ENCODE results near the gene EFHC1. TPM values are rescaled to one million over a fixed set of nuclear protein-coding genes. Genes with fewer than 3 reads are reported as not detected.
A peak's percentile ranks its signal among the peaks of the same experiment; 100 is the strongest.

The EFHC1 gene
- total RNA-seq, 1 experiment from 2014 or later: 13.2 TPM

DNA sequence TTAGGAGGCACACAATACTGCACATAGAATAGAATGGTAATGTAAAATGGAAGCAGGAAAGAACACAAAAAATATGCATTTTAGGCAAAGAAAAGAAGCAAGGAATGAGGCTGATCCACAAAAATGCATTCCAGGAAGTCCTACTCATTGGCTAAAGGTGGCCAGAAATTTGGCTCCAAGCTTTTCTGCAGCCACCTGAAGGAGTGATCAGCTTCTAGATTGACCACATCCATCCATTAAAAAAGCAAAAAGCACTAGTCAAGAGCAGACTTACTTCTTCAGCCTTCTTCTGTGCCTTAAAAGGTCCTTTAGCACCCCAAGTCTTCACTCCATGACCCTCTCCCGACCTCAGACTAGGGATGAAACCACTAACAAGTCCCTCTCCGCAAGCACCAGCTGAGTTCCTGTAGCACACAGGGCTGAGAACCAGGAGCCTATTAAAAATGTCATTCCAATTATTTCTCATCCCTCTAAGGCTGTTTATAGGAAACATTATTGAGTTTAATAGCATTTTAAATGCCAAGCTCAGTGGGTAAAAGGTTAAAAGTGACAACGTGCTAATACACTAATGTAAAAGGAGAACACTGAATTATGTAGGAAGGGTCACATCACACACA lies 120.3 kb downstream of the EFHC1 start:
- Histone ChIP-seq H2BK12ac (ENCODE audit: insufficient read length, low read depth, low read length) (no peak overlapping the region), H3K9ac (ENCODE audit: extremely low read depth, insufficient read length, low read length) (no peak overlapping the region), H3K4me2 (ENCODE audit: insufficient read depth, insufficient read length, low read length) (no peak overlapping the region), H2AFZ (ENCODE audit: low read length) (no peak overlapping the region), H3K4ac (ENCODE audit: low read depth, low read length) (no peak overlapping the region), H3K14ac (ENCODE audit: insufficient read depth, low read length) (no peak overlapping the region), H3K79me2 (ENCODE audit: insufficient read depth, low read length) (peaks cover 4% of the 10 kb centered on the region; the same call in 1 of the 2 replicates), H3K4me1 (ENCODE audit: insufficient read depth, low read length) (peaks cover 25% of the 10 kb centered on the region), H3K23me2 (ENCODE audit: insufficient read length, low read depth, low read length, poor library complexity, severe bottlenecking) (no peaks in the 10 kb centered on the region), H2BK5ac (ENCODE audit: insufficient read length, low read length) (no peak overlapping the region), H4K5ac (ENCODE audit: insufficient read length, low read depth, low read length) (no peak overlapping the region), H2BK20ac (ENCODE audit: low read depth, low read length, poor library complexity, severe bottlenecking) (no peak overlapping the region), H3K56ac (ENCODE audit: insufficient read length, low read depth, low read length) (no peak overlapping the region), H2BK120ac (ENCODE audit: low read depth, low read length, poor library complexity, severe bottlenecking) (no peak overlapping the region), H3K9me3 (ENCODE audit: control insufficient read depth, low read depth, low read length) (no peaks in the 10 kb centered on the region), H2AK5ac (ENCODE audit: insufficient read length, low read length) (no peak overlapping the region), H2BK15ac (ENCODE audit: low read depth, low read length) (no peak overlapping the region), H4K8ac (replicated peaks; ENCODE audit: insufficient read length, low read depth, low read length) (no peak overlapping the region), H3K23ac (ENCODE audit: insufficient read length, low read depth, low read length) (no peak overlapping the region), H3T11ph (ENCODE audit: low read length) (no peak overlapping the region), H4K20me1 (ENCODE audit: control insufficient read depth, insufficient read depth, insufficient read length) (no peaks in the 10 kb centered on the region), H3K27ac (ENCODE audit: insufficient read length, low read depth, low read length) (no peak overlapping the region), H4K91ac (ENCODE audit: insufficient read length, low read depth, low read length) (no peak overlapping the region), H3K18ac (ENCODE audit: insufficient read length, low read depth, low read length) (no peak overlapping the region), H3K27me3 (ENCODE audit: insufficient read depth, low read length) (no peaks in the 10 kb centered on the region), H3K79me1 (ENCODE audit: insufficient read depth, low read depth, low read length, poor library complexity, severe bottlenecking) (no peaks in the 10 kb centered on the region)
- TF ChIP-seq, protein P1, sequence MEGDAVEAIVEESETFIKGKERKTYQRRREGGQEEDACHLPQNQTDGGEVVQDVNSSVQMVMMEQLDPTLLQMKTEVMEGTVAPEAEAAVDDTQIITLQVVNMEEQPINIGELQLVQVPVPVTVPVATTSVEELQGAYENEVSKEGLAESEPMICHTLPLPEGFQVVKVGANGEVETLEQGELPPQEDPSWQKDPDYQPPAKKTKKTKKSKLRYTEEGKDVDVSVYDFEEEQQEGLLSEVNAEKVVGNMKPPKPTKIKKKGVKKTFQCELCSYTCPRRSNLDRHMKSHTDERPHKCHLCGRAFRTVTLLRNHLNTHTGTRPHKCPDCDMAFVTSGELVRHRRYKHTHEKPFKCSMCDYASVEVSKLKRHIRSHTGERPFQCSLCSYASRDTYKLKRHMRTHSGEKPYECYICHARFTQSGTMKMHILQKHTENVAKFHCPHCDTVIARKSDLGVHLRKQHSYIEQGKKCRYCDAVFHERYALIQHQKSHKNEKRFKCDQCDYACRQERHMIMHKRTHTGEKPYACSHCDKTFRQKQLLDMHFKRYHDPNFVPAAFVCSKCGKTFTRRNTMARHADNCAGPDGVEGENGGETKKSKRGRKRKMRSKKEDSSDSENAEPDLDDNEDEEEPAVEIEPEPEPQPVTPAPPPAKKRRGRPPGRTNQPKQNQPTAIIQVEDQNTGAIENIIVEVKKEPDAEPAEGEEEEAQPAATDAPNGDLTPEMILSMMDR (conservative IDR thresholded peaks at IDR 0.05): no peak
- no CpG with 5 or more reads among the region's 3 CpGs for WGBS (ENCODE audit: extremely low coverage, insufficient read length, low lambda C conversion rate)
- no peaks in the 10 kb centered on the region for H3K36me3 Mint-ChIP-seq (ENCODE audit: insufficient read depth in 1 of 3, low read depth in 3 of 3)
- no peaks in the 10 kb centered on the region for H3K27me3 Mint-ChIP-seq (ENCODE audit: low read depth)
- no peak for DNase-seq
- no peaks in the 10 kb centered on the region for H3K9me3 Mint-ChIP-seq
- peaks cover 43 to 51% of the 10 kb centered on the region in 2 experiments for H3K4me1 Mint-ChIP-seq
- peak overlapping the region in 1 of 3 experiments; percentile 45; a peak in 2 of 7 replicates for H3K27ac Mint-ChIP-seq
- no peak overlapping the region for H3K4me3 Mint-ChIP-seq

Measured in H9 (cell line).